Panc1 (cell line): Measurements from ENCODE around the gene ALKBH3. TPM values are rescaled to one million over a fixed set of nuclear protein-coding genes. Genes with fewer than 3 reads are reported as not detected.

Experiments used
- ATAC-seq: fragments of 200-7000 bp; cut with Tn5 transposase; 2 replicates; pipeline ENCODE4 v1.9.1; 2020; ENCODE audit warnings: mild to moderate bottlenecking, moderate library complexity
- BruUV-seq: library from RNA; stranded (reverse); fragments of 400-500 nt; replicated peaks from 2 replicates; lab custom pipeline; 2021; lab: Mats Ljungman, UMichigan
- CTCF ChIA-PET: fragments of 300-600 bp; sonication (Branson Sonifier 250); formaldehyde crosslinking; loops from one replicate; lab custom pipeline; 2022; ENCODE audit warnings: antibody characterized with exemption; lab: Charles Lee
- POLR2A ChIA-PET: fragments of 300-600 bp; sonication (Branson Sonifier 250); formaldehyde crosslinking; loops from one replicate; lab custom pipeline; 2022; ENCODE audit warnings: antibody characterized with exemption; lab: Charles Lee
- DNase-seq: peaks from one replicate; pipeline ENCODE4 v3.0.0-alpha.2; 2010; ENCODE audit warnings: low read depth, low spot score
- H3K27ac ChIP-seq: 2 replicates; pipeline ENCODE4 v1.5.1; 2011; ENCODE audit warnings: mild to moderate bottlenecking, low read length, inconsistent platforms
- H3K27me3 ChIP-seq: fragments of 200-500 bp; sonication (Bioruptor generic); 2 replicates; pipeline ENCODE4 v1.6.0; 2014; ENCODE audit warnings: low read length, inconsistent platforms; ENCODE audit not compliant: control insufficient read depth, insufficient read depth
- H3K36me3 ChIP-seq: fragments of 200-500 bp; sonication (Bioruptor generic); 2 replicates; pipeline ENCODE4 v1.5.1; 2014; ENCODE audit warnings: inconsistent platforms, mild to moderate bottlenecking, low read length, moderate library complexity; ENCODE audit not compliant: control insufficient read depth, insufficient read depth
- H3K4me1 ChIP-seq: 2 replicates; pipeline ENCODE4 v1.5.1; 2011; ENCODE audit warnings: inconsistent platforms, mild to moderate bottlenecking, low read length, moderate library complexity; ENCODE audit not compliant: control insufficient read depth, insufficient read depth
- H3K4me3 ChIP-seq, 2 experiments: 2 replicates each; pipeline ENCODE4 v1.5.1; 2011 to 2012; ENCODE audit warnings: low read depth in 2 of 2, low read length in 2 of 2, mild to moderate bottlenecking in 2 of 2, inconsistent platforms in 1 of 2, moderate library complexity in 1 of 2
- H3K9me3 ChIP-seq: fragments of 200-500 bp; sonication (Bioruptor generic); 2 replicates; pipeline ENCODE4 v1.5.1; 2014; ENCODE audit warnings: low read depth, mild to moderate bottlenecking, inconsistent platforms, low read length, moderate library complexity; ENCODE audit not compliant: control insufficient read depth, insufficient read depth
- POLR2AphosphoS5 ChIP-seq: IDR thresholded peaks from 2 replicates; pipeline ENCODE4 v1.6.1; 2012; ENCODE audit warnings: mild to moderate bottlenecking, low read depth, low read length, moderate library complexity
- SIN3A ChIP-seq: IDR thresholded peaks from 2 replicates; pipeline ENCODE4 v1.6.1; 2012; ENCODE audit warnings: low read depth, mild to moderate bottlenecking, low read length, moderate library complexity, borderline replicate concordance; ENCODE audit not compliant: insufficient read depth
- TCF7L2 ChIP-seq: IDR thresholded peaks from 2 replicates; pipeline ENCODE4 v1.6.1; 2011; ENCODE audit warnings: mild to moderate bottlenecking, low read depth, low read length, inconsistent platforms
- in situ Hi-C: cut with HindIII; loops from 2 replicates; pipeline ENCODE4 v1.10.0; 2016; ENCODE audit warnings: low sequenced_read_pairs, low pct_unique_long_range_greater_than_20kb
- intact Hi-C: fragments of 100-400 bp; cut with micrococcal nuclease; formaldehyde crosslinking; loops from one replicate; pipeline ENCODE4 v1.10.0; 2022; ENCODE audit not compliant: unreplicated experiment
- total RNA-seq: library from RNA; stranded (reverse); gene quantifications from one replicate; pipeline ENCODE4 v1.2.1, GENCODE V29; 2021; ENCODE audit not compliant: unreplicated experiment
- TF ChIP-seq, protein P1 (sequence below), 2 experiments: IDR thresholded peaks; 2 replicates each; pipeline ENCODE4 v1.6.1; 2011 to 2012; ENCODE audit warnings: low read depth in 2 of 2, control low read depth in 1 of 2, low read length in 1 of 2, mild to moderate bottlenecking in 1 of 2, moderate library complexity in 1 of 2; ENCODE audit not compliant: insufficient read depth in 1 of 2
- TF ChIP-seq, protein P2 (sequence below): fragments of 450-650 bp; IDR thresholded peaks from 2 replicates; pipeline ENCODE4 v1.5.1; 2017; ENCODE audit warnings: mild to moderate bottlenecking

The ALKBH3 gene
- total RNA-seq, 1 experiment from 2014 or later, result 34.4 TPM

DNA sequence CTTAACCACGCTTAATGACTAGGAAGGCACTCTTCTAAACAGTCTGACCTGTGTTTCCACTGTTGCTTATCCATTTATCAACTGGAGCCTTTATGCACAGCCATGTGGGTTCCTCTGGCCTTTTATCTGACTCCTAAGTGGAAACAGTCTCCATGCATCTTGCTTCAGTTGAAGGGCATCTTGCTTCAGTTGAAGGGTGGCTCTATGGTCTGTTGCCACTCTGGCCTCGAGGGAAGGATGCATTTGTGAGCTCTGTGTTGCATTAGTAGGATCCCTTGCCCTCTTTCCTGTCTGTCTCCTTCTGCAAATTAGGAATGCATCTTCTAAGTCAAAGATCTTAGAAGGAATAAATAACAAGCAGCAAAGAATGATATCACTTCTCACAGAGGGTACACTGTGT, 36.0 kb downstream of the ALKBH3 start:
- Histone ChIP-seq H3K36me3 (peaks cover 3% of the 10 kb centered on the region; the same call in 1 of the 2 replicates), H3K9me3 (no peaks in the 10 kb centered on the region), H3K4me1 (no peaks in the 10 kb centered on the region), H3K27ac (no peak overlapping the region), H3K4me3 (no peak overlapping the region), H3K27me3 (no peaks in the 10 kb centered on the region)
- ChIA-PET POLR2A (no interaction called here), CTCF (no interaction called here)
- DNase-seq (no peak), ATAC-seq (no peak)
- in situ Hi-C loops, result no loop called here
- no TSS peak for BruUV-seq
- TF ChIP-seq, protein P1, sequence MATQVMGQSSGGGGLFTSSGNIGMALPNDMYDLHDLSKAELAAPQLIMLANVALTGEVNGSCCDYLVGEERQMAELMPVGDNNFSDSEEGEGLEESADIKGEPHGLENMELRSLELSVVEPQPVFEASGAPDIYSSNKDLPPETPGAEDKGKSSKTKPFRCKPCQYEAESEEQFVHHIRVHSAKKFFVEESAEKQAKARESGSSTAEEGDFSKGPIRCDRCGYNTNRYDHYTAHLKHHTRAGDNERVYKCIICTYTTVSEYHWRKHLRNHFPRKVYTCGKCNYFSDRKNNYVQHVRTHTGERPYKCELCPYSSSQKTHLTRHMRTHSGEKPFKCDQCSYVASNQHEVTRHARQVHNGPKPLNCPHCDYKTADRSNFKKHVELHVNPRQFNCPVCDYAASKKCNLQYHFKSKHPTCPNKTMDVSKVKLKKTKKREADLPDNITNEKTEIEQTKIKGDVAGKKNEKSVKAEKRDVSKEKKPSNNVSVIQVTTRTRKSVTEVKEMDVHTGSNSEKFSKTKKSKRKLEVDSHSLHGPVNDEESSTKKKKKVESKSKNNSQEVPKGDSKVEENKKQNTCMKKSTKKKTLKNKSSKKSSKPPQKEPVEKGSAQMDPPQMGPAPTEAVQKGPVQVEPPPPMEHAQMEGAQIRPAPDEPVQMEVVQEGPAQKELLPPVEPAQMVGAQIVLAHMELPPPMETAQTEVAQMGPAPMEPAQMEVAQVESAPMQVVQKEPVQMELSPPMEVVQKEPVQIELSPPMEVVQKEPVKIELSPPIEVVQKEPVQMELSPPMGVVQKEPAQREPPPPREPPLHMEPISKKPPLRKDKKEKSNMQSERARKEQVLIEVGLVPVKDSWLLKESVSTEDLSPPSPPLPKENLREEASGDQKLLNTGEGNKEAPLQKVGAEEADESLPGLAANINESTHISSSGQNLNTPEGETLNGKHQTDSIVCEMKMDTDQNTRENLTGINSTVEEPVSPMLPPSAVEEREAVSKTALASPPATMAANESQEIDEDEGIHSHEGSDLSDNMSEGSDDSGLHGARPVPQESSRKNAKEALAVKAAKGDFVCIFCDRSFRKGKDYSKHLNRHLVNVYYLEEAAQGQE (IDR thresholded peaks at IDR 0.05; ENCODE audit: insufficient read depth in 1 of 2, low read depth in 2 of 2, low read length in 1 of 2), result no peak
- no peak for TF ChIP-seq TCF7L2
- no peak for TF ChIP-seq POLR2AphosphoS5
- TF ChIP-seq, protein P2, sequence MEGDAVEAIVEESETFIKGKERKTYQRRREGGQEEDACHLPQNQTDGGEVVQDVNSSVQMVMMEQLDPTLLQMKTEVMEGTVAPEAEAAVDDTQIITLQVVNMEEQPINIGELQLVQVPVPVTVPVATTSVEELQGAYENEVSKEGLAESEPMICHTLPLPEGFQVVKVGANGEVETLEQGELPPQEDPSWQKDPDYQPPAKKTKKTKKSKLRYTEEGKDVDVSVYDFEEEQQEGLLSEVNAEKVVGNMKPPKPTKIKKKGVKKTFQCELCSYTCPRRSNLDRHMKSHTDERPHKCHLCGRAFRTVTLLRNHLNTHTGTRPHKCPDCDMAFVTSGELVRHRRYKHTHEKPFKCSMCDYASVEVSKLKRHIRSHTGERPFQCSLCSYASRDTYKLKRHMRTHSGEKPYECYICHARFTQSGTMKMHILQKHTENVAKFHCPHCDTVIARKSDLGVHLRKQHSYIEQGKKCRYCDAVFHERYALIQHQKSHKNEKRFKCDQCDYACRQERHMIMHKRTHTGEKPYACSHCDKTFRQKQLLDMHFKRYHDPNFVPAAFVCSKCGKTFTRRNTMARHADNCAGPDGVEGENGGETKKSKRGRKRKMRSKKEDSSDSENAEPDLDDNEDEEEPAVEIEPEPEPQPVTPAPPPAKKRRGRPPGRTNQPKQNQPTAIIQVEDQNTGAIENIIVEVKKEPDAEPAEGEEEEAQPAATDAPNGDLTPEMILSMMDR, result no peak
- no peak for TF ChIP-seq SIN3A
- intact Hi-C loops, result no loop called here

DNA sequence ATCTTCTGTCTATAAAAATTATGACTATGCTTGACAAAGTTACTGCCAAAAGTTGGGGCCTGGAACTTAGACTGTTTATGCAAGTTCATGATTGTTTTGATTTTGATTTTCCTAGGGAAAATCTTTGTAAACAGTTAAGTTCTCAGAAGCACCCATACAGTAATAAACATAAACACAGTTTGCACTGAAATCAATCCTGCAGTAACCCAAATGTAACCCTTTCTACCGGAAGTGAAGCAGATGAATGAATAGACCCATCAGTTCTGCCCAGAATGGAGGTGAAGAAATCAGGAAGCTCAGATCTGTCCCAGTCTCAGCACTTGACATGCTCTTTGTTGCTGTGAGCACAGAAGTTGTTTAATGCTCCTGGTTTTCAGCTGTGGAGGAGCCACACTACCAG, 37.2 kb downstream of the ALKBH3 start:
- H3K4me1 ChIP-seq, result no peaks in the 10 kb centered on the region
- H3K9me3 ChIP-seq, result no peaks in the 10 kb centered on the region
- no TSS peak for BruUV-seq
- in situ Hi-C loops, result no loop called here
- no peak overlapping the region for H3K27ac ChIP-seq
- H3K36me3 ChIP-seq, result peaks cover 3% of the 10 kb centered on the region; the same call in 1 of the 2 replicates
- DNase-seq, result no peak
- TF ChIP-seq POLR2AphosphoS5 (no peak), SIN3A (no peak), TCF7L2 (no peak)
- TF ChIP-seq, protein P1 (IDR thresholded peaks at IDR 0.05; ENCODE audit: insufficient read depth in 1 of 2, low read depth in 2 of 2, low read length in 1 of 2), result no peak
- TF ChIP-seq, protein P2, result no peak
- ATAC-seq, result no peak
- H3K27me3 ChIP-seq, result no peaks in the 10 kb centered on the region
- ChIA-PET POLR2A (no interaction called here), CTCF (no interaction called here)
- no peak overlapping the region for H3K4me3 ChIP-seq
- intact Hi-C loops, result no loop called here
